ENCODE results near the gene SRMS. TPM values are rescaled to one million over a fixed set of nuclear protein-coding genes. Genes with fewer than 3 reads are reported as not detected.

The SRMS gene
- total RNA-seq, 1 donor from 2014 or later: not detected

DNA sequence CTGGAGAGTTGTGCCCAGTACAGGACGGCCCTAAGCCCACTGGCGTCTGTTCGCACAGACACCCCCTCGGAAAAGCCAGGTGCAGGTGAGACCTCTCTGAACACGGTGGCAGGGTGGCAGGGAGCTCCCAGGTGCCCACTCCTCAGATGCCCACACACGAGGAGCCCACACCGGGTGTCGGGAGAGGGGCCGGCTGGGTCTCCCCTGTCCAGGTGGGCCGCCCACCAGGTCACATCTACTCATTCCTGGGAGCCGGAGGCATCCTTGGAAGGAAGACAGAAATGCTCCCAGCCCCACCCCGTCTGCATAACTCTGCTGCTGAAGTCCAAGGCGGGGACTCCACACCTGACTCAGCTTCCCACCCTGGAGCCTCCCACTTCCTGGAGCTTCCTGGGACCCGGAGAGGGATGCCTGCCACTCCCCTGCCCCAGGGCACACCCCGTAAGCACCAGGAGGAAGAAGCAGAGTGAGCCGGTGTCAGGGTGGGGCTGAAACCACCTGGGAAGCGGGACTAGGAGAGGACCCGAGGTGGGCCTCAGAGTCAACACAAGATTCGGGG is 2.5 kb downstream of the SRMS start:
- Mint-ChIP-seq H3K4me1 (peaks cover 4% of the 10 kb centered on the region), H3K4me3 (no peak overlapping the region), H3K9me3 (no peaks in the 10 kb centered on the region), H3K27me3 (peaks cover 15% of the 10 kb centered on the region), H3K36me3 (ENCODE audit: low read depth) (no peaks in the 10 kb centered on the region), H3K27ac (no peak overlapping the region)
- DNase-seq: no peak
- intact Hi-C loops (cut with micrococcal nuclease): no loop called here

DNA sequence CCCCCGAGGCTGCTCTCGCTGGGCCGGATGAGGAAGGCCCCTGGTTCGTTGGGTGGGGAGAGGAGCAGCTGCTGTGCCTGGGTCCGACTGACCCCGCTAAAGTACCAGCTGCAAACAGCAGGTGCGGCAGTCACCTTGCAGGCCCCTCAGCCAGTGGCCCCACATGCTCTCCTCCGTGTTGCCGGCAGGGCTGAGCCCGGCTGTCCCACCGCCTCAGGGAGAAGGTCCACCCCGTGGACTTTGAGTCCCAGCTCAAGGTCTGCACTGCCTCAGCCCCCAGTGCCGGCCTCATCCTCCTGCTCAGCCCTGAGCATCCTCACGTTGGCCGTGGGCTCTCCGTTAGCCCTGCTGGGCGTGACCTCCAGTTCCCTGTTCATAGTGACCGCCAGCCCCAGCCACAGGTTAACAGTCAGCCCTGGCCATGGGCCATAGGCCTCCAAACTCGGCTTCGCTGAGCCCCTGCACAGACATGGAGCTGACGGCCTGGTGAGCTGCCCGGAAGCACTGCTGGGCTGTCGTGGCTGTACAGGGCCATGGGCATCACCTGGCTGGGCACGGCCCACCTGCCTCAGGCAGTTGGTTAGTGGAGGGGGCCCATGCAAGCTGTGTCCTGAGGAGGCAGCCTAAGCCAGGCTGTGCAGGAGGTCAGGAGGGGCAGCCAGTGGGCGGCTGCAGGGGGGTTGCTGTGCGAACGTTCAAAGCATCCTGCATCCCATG is 3.1 kb downstream of the SRMS start:
- peaks cover 6% of the 10 kb centered on the region for H3K4me1 Mint-ChIP-seq
- DNase-seq: no peak
- H3K36me3 Mint-ChIP-seq (ENCODE audit: low read depth): no peaks in the 10 kb centered on the region
- H3K27me3 Mint-ChIP-seq: peaks cover 11% of the 10 kb centered on the region
- intact Hi-C loops (cut with micrococcal nuclease): no loop called here
- H3K4me3 Mint-ChIP-seq: no peak overlapping the region
- no peaks in the 10 kb centered on the region for H3K9me3 Mint-ChIP-seq
- H3K27ac Mint-ChIP-seq: no peak overlapping the region

DNA sequence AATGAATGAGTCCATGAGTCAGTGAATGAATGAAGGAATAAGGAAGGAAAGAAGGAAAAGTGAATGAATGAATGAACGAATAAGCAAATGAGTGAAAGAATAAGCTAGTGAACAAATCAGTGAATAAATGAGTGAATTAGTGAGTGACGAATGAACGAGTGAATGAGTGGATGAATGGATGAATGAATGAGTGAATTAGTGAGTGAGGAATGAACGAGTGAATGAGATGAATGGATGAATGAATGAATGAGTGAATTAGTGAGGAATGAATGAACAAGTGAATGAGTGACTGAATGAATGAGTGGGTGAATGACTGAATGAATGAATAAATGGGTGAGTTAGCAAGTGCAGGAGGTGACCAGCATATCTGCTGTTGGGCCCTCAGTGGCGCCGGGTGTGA is 3.8 kb downstream of the SRMS start:
- intact Hi-C loops (cut with micrococcal nuclease): no loop called here
- peaks cover 9% of the 10 kb centered on the region for H3K27me3 Mint-ChIP-seq
- no peaks in the 10 kb centered on the region for H3K9me3 Mint-ChIP-seq
- no peaks in the 10 kb centered on the region for H3K36me3 Mint-ChIP-seq (ENCODE audit: low read depth)
- H3K27ac Mint-ChIP-seq: no peak overlapping the region
- peaks cover 6% of the 10 kb centered on the region for H3K4me1 Mint-ChIP-seq
- DNase-seq: no peak
- H3K4me3 Mint-ChIP-seq: no peak overlapping the region

DNA sequence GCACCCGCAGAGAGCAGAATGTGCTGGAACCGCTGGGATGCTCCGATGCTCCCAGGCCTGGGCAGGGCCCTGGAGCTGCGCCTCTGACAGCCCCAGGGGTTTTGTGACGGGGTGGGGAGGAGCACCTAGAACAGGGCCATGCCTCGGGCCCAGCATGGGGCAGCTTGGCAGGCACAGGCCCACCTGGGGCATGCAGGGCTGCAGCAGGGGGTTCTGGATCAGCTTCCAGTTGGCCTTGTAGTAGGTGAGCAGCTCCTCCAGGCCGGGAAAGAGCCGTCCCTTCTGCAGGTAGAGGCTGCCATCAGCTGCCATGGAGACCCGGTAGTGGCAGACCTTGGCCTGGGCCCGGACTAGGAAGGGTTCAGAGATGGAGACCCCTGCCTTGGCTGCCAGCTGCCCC is 4.4 kb downstream of the SRMS start:
- H3K4me3 Mint-ChIP-seq: no peak overlapping the region
- intact Hi-C loops (cut with micrococcal nuclease): no loop called here
- no peaks in the 10 kb centered on the region for H3K9me3 Mint-ChIP-seq
- H3K4me1 Mint-ChIP-seq: peaks cover 6% of the 10 kb centered on the region
- no peak for DNase-seq
- peaks cover 6% of the 10 kb centered on the region for H3K27me3 Mint-ChIP-seq
- H3K27ac Mint-ChIP-seq: no peak overlapping the region
- H3K36me3 Mint-ChIP-seq (ENCODE audit: low read depth): no peaks in the 10 kb centered on the region

DNA sequence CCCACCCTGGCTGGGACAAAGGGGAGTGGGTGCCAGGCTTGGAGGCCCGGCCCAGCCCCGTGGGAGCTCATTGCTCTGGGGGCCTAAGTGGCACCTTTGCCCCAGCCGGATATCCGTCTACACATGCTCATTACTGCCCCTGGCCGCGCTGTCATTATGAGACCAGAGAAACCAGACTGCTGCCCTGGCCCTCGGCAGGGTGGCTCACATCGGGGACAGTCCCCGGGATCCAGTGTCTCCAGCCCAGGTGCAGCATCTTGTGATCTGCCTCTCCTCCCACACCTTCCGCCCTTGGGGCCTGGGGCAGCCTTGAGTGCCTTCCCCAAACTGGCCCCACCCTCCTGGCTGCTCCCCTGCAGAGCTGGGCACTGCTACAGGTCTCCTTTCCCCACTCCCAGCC is 4.9 kb downstream of the SRMS start:
- peaks cover 6% of the 10 kb centered on the region for H3K27me3 Mint-ChIP-seq
- no peaks in the 10 kb centered on the region for H3K9me3 Mint-ChIP-seq
- no peak overlapping the region for H3K4me3 Mint-ChIP-seq
- H3K36me3 Mint-ChIP-seq (ENCODE audit: low read depth): no peaks in the 10 kb centered on the region
- intact Hi-C loops (cut with micrococcal nuclease): no loop called here
- DNase-seq: no peak
- H3K4me1 Mint-ChIP-seq: peaks cover 8% of the 10 kb centered on the region
- H3K27ac Mint-ChIP-seq: no peak overlapping the region

DNA sequence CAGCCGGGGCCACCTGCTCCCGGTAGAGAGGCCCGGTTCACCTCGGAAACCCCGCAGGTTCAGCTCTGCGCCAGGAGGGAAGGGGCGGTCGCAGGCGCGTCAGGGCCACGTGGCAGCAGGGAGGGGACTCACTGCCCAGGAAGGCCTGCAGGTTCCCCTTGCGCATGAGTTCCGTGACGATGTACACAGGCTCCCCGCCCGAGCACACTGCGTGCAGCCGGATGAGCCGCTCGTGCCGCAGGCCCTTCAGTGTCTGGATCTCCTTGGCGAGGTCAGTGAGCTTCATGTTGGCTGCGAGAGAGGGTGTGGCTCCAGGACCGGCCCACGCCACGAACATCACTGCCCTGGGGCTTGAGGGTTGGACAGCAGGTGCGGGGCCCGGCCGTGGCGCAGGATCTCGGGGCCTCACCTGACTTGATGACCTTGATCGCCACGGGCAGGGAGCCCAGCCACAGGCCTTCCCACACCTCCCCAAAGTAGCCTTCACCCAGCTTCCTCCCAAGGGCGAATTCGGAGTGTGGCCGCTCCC is 5.5 kb downstream of the SRMS start:
- Mint-ChIP-seq H3K27me3 (peaks cover 6% of the 10 kb centered on the region), H3K4me1 (peaks cover 10% of the 10 kb centered on the region), H3K27ac (no peak overlapping the region), H3K36me3 (ENCODE audit: low read depth) (no peaks in the 10 kb centered on the region), H3K4me3 (no peak overlapping the region), H3K9me3 (no peaks in the 10 kb centered on the region)
- intact Hi-C loops (cut with micrococcal nuclease): no loop called here
- no peak for DNase-seq

DNA sequence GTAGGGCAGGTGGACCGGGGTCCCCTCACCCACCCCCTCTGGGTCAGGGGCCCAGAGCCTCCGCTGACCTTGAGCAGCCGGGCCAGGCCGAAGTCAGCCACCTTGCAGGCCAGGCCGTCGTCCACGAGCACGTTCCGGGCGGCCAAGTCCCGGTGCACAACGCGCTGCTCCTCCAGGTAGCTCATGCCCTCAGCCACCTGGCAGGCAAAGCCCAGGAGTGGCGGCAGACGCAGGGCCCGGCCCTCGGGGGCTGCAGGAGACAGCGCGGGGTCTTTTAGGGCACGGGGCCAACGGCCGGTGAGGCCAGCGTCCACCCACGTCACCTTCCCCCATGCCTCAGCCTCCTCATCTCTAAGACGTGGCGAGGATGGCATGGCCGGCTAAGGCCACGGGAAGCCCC is 6.2 kb downstream of the SRMS start:
- no peak overlapping the region for H3K27ac Mint-ChIP-seq
- no peaks in the 10 kb centered on the region for H3K9me3 Mint-ChIP-seq
- no peaks in the 10 kb centered on the region for H3K36me3 Mint-ChIP-seq (ENCODE audit: low read depth)
- peaks cover 2% of the 10 kb centered on the region for H3K27me3 Mint-ChIP-seq
- no peak overlapping the region for H3K4me3 Mint-ChIP-seq
- DNase-seq: no peak
- intact Hi-C loops (cut with micrococcal nuclease): no loop called here
- peaks cover 13% of the 10 kb centered on the region for H3K4me1 Mint-ChIP-seq

DNA sequence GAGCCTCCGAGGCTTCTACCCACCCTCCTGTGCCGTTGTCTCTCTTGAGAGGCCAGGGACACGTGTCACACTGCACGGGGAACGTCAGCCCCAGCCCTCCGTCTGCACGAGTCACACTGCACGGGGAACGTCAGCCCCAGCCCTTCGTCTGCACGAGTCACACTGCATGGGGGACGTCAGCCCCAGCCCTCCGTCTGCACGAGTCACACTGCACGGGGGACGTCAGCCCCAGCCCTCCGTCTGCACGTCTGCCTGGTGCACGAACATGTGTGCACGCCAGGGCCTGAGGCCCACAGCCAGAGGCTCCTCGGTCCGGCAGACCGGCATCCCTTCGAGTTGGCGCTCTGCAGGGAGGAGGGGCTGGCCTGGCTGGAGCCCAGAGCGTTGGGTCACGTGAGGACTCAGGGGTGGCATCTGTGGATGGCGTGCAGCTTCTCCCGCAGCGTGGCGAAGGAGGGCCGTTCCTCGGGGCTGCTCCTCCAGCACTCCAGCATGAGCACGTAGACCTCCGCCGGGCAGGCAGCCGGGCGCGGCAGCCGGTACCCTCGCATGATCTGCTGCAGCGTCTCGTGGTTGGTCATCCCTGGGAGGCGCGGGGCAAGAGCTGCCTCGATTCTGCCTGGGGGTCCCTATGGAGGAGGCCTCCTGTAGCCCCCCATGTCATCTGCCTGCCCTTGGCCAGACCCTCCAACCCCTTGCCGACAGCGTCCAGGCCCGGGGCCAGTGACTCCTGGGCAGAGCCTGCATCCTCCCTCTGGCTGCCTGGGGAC is 6.9 kb downstream of the SRMS start:
- peaks cover 15% of the 10 kb centered on the region for H3K4me1 Mint-ChIP-seq
- DNase-seq: no peak
- no peak overlapping the region for H3K4me3 Mint-ChIP-seq
- no peaks in the 10 kb centered on the region for H3K36me3 Mint-ChIP-seq (ENCODE audit: low read depth)
- peak overlapping the region; percentile 5 for H3K27ac Mint-ChIP-seq
- intact Hi-C loops (cut with micrococcal nuclease): no loop called here
- H3K27me3 Mint-ChIP-seq: peaks cover 2% of the 10 kb centered on the region
- H3K9me3 Mint-ChIP-seq: no peaks in the 10 kb centered on the region

DNA sequence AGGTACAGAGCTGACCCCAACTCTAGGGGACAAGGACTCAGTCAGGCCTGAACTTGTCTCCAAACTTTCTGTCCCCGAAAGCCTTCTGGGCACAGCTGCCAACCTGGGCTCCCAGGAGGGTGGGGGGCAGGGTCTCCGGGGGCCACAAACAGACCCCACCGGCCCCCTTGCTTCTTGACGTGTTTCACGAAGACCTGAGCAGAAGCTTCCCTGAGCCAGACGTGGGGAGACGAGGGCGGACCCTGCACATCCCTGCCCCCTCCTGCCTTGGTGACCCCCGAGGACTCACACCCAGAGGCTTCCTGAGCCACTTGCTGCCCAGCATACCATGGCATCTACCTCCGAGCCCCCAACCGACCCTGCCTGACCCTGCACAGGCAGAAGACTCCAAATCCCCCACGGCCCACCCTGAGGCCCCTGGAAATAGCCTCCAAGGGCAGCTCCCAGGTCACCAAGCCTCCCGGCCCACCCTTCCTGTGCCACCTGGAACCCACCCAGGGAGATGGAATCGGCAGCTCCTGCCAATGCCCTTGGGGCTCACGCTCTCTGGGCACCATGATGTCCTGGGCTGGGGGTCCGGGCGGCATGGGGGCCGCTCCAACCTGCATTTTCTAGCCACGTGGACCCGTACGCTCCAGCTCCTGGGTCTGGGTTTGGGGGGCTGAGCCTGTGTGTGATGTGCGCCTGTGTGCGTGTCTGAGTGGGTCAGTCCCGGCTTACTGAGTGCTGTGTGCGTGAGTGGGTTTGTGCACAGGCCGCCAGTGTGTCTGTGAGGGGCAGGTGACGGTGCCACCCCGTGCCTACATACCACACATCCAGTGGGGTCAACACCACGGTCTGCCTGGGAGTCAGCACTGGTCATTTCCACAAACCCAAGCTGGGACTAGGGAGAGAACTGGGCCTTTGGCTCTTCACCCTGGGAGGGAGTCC is 7.8 kb downstream of the SRMS start:
- no peaks in the 10 kb centered on the region for H3K9me3 Mint-ChIP-seq
- no peaks in the 10 kb centered on the region for H3K36me3 Mint-ChIP-seq (ENCODE audit: low read depth)
- H3K27me3 Mint-ChIP-seq: no peaks in the 10 kb centered on the region
- intact Hi-C loops (cut with micrococcal nuclease): loop anchor here (2.0 to 5.0 kb wide), 6 partner anchors 88 to 523 kb away; partner anchors contain the start of genes C20orf204, GMEB2, SAMD10 and TCEA2
- H3K4me1 Mint-ChIP-seq: peaks cover 12% of the 10 kb centered on the region
- no peak for DNase-seq
- H3K4me3 Mint-ChIP-seq: no peak overlapping the region
- peak overlapping the region; percentile 15 for H3K27ac Mint-ChIP-seq

DNA sequence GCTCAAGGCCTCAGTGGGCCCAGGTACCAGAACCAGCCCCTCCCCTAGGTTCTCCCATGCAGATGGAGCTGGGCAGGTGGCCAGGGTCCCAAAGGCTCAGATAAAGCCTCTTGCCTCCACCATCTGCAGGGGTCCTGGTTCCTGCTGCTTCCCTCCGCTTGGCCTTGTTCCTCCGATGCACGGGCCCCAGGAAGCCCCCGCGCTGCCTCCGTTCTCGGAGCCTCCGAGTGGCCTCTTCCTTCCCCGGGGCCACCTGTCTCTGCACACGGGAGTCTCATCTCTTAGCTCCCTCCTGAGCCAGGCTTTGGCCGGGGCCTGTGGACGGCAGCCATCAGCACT is 8.5 kb downstream of the SRMS start:
- intact Hi-C loops (cut with micrococcal nuclease): loop anchor here (2.0 to 5.0 kb wide), 6 partner anchors 88 to 523 kb away; partner anchors contain the start of genes C20orf204, GMEB2, SAMD10 and TCEA2
- Mint-ChIP-seq H3K36me3 (ENCODE audit: low read depth) (no peaks in the 10 kb centered on the region), H3K9me3 (no peaks in the 10 kb centered on the region), H3K4me3 (no peak overlapping the region), H3K4me1 (peaks cover 12% of the 10 kb centered on the region), H3K27me3 (no peaks in the 10 kb centered on the region), H3K27ac (no peak overlapping the region)
- DNase-seq: no peak

DNA sequence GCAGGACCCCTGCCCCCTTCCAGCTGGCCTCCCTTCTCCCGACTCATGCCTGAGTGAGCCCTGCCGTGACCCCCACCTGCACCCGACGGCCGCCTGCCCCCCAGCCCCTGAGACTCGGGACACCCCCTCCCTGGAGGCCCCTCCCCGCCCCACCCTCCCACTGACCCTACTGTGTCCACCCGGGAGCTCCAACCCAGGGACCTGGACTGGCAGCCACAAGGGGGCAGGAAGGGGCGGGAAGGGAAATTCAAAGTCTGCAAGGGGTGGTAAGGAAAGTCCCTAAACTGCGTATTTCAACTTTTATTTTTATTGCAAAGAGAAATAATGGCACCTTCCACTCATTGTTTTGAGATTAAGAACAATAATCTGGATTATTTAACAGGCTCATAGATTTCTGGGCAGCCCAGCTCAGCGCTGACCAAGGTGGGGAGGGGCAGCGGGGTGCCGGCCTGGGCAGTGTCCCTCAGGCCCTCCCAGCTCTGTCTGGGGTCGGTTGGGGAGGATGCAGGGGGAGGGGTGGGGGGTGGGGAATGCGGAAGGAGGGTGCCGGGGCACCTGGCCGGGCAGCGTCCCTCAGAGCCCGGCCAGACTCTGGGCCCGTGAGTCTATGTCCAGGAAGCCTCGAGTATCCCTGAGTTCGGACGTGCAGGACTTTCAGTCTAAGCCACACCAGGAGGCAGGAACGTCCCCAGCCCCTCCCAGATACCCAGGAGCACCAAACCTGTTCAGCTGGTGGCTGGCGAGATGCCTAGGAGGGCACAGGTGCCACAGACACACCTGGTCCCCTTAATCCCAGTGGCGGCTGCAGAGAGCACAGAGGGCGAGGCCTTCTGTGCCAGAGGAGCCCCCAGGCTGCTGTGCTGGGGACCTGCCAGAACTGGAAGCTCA is 9.1 kb downstream of the SRMS start:
- Mint-ChIP-seq H3K36me3 (ENCODE audit: low read depth) (no peaks in the 10 kb centered on the region), H3K9me3 (no peaks in the 10 kb centered on the region), H3K4me1 (peaks cover 12% of the 10 kb centered on the region), H3K4me3 (peak overlapping the region; percentile 83), H3K27me3 (no peaks in the 10 kb centered on the region), H3K27ac (peak overlapping the region; percentile 91)
- intact Hi-C loops (cut with micrococcal nuclease): loop anchor here (2.0 to 5.0 kb wide), 6 partner anchors 89 to 524 kb away; partner anchors contain the start of genes C20orf204, GMEB2, SAMD10 and TCEA2
- no peak for DNase-seq

DNA sequence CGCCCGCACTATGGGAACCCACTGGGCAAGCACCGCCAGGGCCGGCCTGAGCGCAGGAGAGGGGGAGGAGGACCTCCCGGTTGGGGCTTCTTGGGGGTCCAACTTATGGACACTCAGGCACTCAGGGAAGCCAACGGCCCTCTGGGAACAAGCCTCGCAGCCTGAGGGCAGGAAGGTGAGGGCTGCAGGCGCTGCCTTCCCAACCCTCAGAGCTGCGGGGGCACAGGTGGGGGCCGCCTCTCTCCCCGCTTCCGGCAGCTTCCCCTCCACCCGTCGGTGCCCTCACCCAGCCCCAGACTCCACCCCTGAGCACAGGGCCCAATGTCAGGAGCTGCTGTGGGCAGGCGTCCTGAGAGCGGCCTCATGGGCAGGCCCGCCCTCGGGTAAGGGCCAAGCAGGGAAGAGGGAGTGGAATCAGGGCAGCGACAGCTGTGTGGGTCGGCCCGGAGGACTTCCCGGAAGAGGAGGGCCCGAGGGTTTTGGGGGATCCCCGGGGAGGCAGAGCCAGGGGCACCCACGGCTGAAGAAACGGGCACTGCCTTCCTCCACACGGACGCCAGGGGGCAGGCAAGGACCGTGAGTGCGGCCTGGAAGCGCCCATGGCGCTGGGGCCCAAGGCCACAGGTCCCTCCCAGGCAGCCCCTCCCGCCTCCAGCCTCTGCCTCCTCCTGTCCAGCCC is 9.9 kb downstream of the SRMS start:
- no peaks in the 10 kb centered on the region for H3K9me3 Mint-ChIP-seq
- peak overlapping the region; percentile 83 for H3K4me3 Mint-ChIP-seq
- intact Hi-C loops (cut with micrococcal nuclease): loop anchor here (1.0 to 5.0 kb wide), 10 partner anchors 16 to 525 kb away; partner anchors contain the start of genes ARFRP1, C20orf204, GMEB2 and PPDPF
- peaks cover 12% of the 10 kb centered on the region for H3K4me1 Mint-ChIP-seq
- peak; percentile 98 for DNase-seq
- no peaks in the 10 kb centered on the region for H3K36me3 Mint-ChIP-seq (ENCODE audit: low read depth)
- no peaks in the 10 kb centered on the region for H3K27me3 Mint-ChIP-seq
- peak overlapping the region; percentile 91 for H3K27ac Mint-ChIP-seq

Measured in activated CD4-positive, alpha-beta T cell treated with anti-CD3 and anti-CD28 coated beads, Interleukin-2, amount 10 ng/mL, durations not matched to agents 24 days and 14 days (primary cell).